HEK293T (cell line): ENCODE measurements around the gene NFATC1.

Source experiments
- CTCF ChIA-PET: fragments of 350-600 bp; formaldehyde crosslinking; extraction: SDS; loops from one replicate; lab custom pipeline; 2021; ENCODE audit warnings: antibody characterized with exemption, inconsistent platforms; lab: Yijun Ruan, JAX
- POLR2A ChIA-PET: fragments of 350-600 bp; formaldehyde crosslinking; extraction: SDS; loops from one replicate; lab custom pipeline; 2020; ENCODE audit warnings: antibody characterized with exemption, inconsistent platforms; lab: Yijun Ruan, JAX
- DNase-seq: peaks from one replicate; pipeline ENCODE4 v3.0.0; 2012; ENCODE audit warnings: mixed read lengths; ENCODE audit errors: extremely low spot score
- ARNT ChIP-seq: fragments of 450-650 bp; IDR thresholded peaks from 2 replicates; pipeline ENCODE4 v1.6.1; 2017; ENCODE audit warnings: mild to moderate bottlenecking
- BHLHE40 ChIP-seq: fragments of 450-650 bp; IDR thresholded peaks from 2 replicates; pipeline ENCODE4 v1.6.1; 2016; ENCODE audit warnings: mild to moderate bottlenecking, moderate library complexity, borderline replicate concordance
- CTBP1 ChIP-seq: fragments of 450-650 bp; IDR thresholded peaks from 2 replicates; pipeline ENCODE4 v1.6.1; 2016; ENCODE audit warnings: borderline replicate concordance
- ELF4 ChIP-seq: fragments of 450-650 bp; IDR thresholded peaks from 2 replicates; pipeline ENCODE4 v1.6.1; 2017; ENCODE audit warnings: antibody characterized with exemption
- FOXA1 ChIP-seq: fragments of 450-650 bp; IDR thresholded peaks from 2 replicates; pipeline ENCODE4 v1.6.1; 2016; ENCODE audit warnings: mild to moderate bottlenecking
- FOXK2 ChIP-seq: fragments of 450-650 bp; IDR thresholded peaks from 2 replicates; pipeline ENCODE4 v1.6.1; 2016; ENCODE audit warnings: mild to moderate bottlenecking
- FOXM1 ChIP-seq: fragments of 450-650 bp; IDR thresholded peaks from 2 replicates; pipeline ENCODE4 v1.6.1; 2017; ENCODE audit warnings: mild to moderate bottlenecking, borderline replicate concordance
- HDGF ChIP-seq: fragments of 450-650 bp; IDR thresholded peaks from 2 replicates; pipeline ENCODE4 v1.6.1; 2017; ENCODE audit warnings: antibody characterized with exemption, borderline replicate concordance
- L3MBTL2 ChIP-seq: fragments of 450-650 bp; conservative IDR thresholded peaks from 2 replicates; pipeline ENCODE4 v1.6.1; 2016; ENCODE audit warnings: mild to moderate bottlenecking
- LEF1 ChIP-seq: fragments of 450-650 bp; IDR thresholded peaks from 2 replicates; pipeline ENCODE4 v1.6.1; 2017; ENCODE audit warnings: mild to moderate bottlenecking, borderline replicate concordance
- NFRKB ChIP-seq: fragments of 450-650 bp; IDR thresholded peaks from 2 replicates; pipeline ENCODE4 v1.6.1; 2016; ENCODE audit warnings: mild to moderate bottlenecking, moderate library complexity
- PKNOX1 ChIP-seq: fragments of 450-650 bp; IDR thresholded peaks from 2 replicates; pipeline ENCODE4 v1.6.1; 2016
- SP1 ChIP-seq: fragments of 450-650 bp; IDR thresholded peaks from 2 replicates; pipeline ENCODE4 v1.6.1; 2017
- SUZ12 ChIP-seq: fragments of 450-650 bp; IDR thresholded peaks from 2 replicates; pipeline ENCODE4 v1.6.1; 2016; ENCODE audit warnings: mild to moderate bottlenecking
- TARDBP ChIP-seq: fragments of 450-650 bp; IDR thresholded peaks from 2 replicates; pipeline ENCODE4 v1.6.1; 2016
- ZNF384 ChIP-seq: fragments of 450-650 bp; IDR thresholded peaks from 2 replicates; pipeline ENCODE4 v1.6.1; 2016

NFATC1 gene

GRCh38 chr18:79420033-79420745 is 24.5 kb downstream of the NFATC1 start:
- no peak for DNase-seq
- no peak for TF ChIP-seq ZNF384
- TF ChIP-seq FOXK2, result no peak
- TF ChIP-seq BHLHE40, result no peak
- no peak for TF ChIP-seq NFRKB
- TF ChIP-seq PKNOX1, result no peak
- TF ChIP-seq CTBP1, result no peak
- TF ChIP-seq LEF1, result no peak
- TF ChIP-seq ARNT, result no peak
- no peak for TF ChIP-seq FOXM1
- TF ChIP-seq L3MBTL2, result no peak
- TF ChIP-seq SUZ12, result no peak
- no peak for TF ChIP-seq ELF4
- ChIA-PET CTCF (no interaction called here), POLR2A (no interaction called here)

- ChIA-PET POLR2A (no interaction called here), CTCF (no interaction called here)
- TF ChIP-seq FOXA1, result no peak
- TF ChIP-seq ELF4, result no peak
- TF ChIP-seq NFRKB, result no peak
- no peak for TF ChIP-seq ARNT
- no peak for TF ChIP-seq HDGF
- TF ChIP-seq L3MBTL2, result no peak
- TF ChIP-seq FOXK2, result no peak
- TF ChIP-seq SP1, result no peak
- TF ChIP-seq PKNOX1, result no peak
- DNase-seq, result no peak
Measured at GRCh38 chr18:79421275-79421857, 25.6 kb downstream of the NFATC1 start.

GRCh38 chr18:79422022-79422782 is 26.5 kb downstream of the NFATC1 start:
- ChIA-PET CTCF (no interaction called here), POLR2A (no interaction called here)
- DNase-seq, result no peak
- TF ChIP-seq FOXK2, result no peak

- POLR2A ChIA-PET, result no interaction called here
- TF ChIP-seq PKNOX1 (no peak), L3MBTL2 (no peak), ELF4 (no peak), FOXA1 (no peak), FOXM1 (no peak), BHLHE40 (no peak), HDGF (no peak), NFRKB (no peak), LEF1 (no peak), SUZ12 (no peak), ZNF384 (no peak), CTBP1 (no peak)
- CTCF ChIA-PET, result no interaction called here
- no peak for DNase-seq
Measured at GRCh38 chr18:79422783-79423165, 27.0 kb downstream of the NFATC1 start.

- TF ChIP-seq FOXA1, result no peak
- no peak for TF ChIP-seq HDGF
- no peak for TF ChIP-seq FOXM1
- no peak for TF ChIP-seq CTBP1
- DNase-seq, result no peak
- POLR2A ChIA-PET, result no interaction called here
- CTCF ChIA-PET, result no interaction called here
Measured at GRCh38 chr18:79423211-79424007, 27.7 kb downstream of the NFATC1 start.

GRCh38 chr18:79424008-79424565 is 28.4 kb downstream of the NFATC1 start:
- DNase-seq, result no peak

More at GRCh38 chr18:79424008-79424565, 28.4 kb downstream of the NFATC1 start:
- ChIA-PET CTCF (no interaction called here), POLR2A (no interaction called here)
- TF ChIP-seq L3MBTL2 (no peak), FOXM1 (no peak), FOXA1 (no peak), ARNT (no peak), BHLHE40 (no peak), SP1 (no peak), SUZ12 (no peak), HDGF (no peak), TARDBP (no peak), ZNF384 (no peak), PKNOX1 (no peak), NFRKB (no peak), ELF4 (no peak), CTBP1 (no peak), LEF1 (no peak), FOXK2 (no peak)
